GM18517 (cell line): ENCODE measurements around the gene SPTY2D1.

Source experiments
- ATAC-seq: cut with Tn5 transposase; IDR thresholded peaks from one replicate; pipeline ENCODE4 v1.9.1; 2021; ENCODE audit warnings: mild to moderate bottlenecking, moderate library complexity; ENCODE audit not compliant: unreplicated experiment

The SPTY2D1 gene

GRCh38 chr11:18566406-18566805 lies 67.7 kb downstream of the SPTY2D1 start:
- ATAC-seq = no peak

- no peak for ATAC-seq
These were observed 70.0 kb downstream of the SPTY2D1 start for GRCh38 chr11:18564149-18564548.

GRCh38 chr11:18563090-18563730 lies 70.9 kb downstream of the SPTY2D1 start:
- ATAC-seq = no peak
